GM12878 (cell line): Measurements from ENCODE around the gene CNTRL. TPM values are rescaled to one million over a fixed set of nuclear protein-coding genes. Genes with fewer than 3 reads are reported as not detected.

ENCODE experiments used
- ATAC-seq: fragments of 200-7000 bp; cut with Tn5 transposase; 3 replicates; pipeline ENCODE4 v1.9.1; 2020; ENCODE audit warnings: mild to moderate bottlenecking, moderate library complexity
- BruUV-seq: library from RNA; stranded (reverse); fragments of 400-500 nt; replicated peaks from 2 replicates; lab custom pipeline; 2021; lab: Mats Ljungman, UMichigan
- CTCF ChIA-PET: fragments of 300-600 bp; sonication (Branson Sonifier 250); formaldehyde crosslinking; extraction: SDS; loops from one replicate; lab custom pipeline; 2021; ENCODE audit warnings: inconsistent platforms; lab: Yijun Ruan, JAX
- POLR2A ChIA-PET: fragments of 350-600 bp; formaldehyde crosslinking; extraction: SDS; loops from one replicate; lab custom pipeline; 2021; ENCODE audit warnings: inconsistent platforms; lab: Charles Lee
- RAD21 ChIA-PET: fragments of 300-600 bp; sonication (Branson Sonifier 250); formaldehyde crosslinking; loops from one replicate; lab custom pipeline; 2023; ENCODE audit warnings: antibody characterized with exemption; ENCODE audit not compliant: unreplicated experiment; lab: Charles Lee
- SMC1A ChIA-PET: fragments of 300-600 bp; sonication (Branson Sonifier 250); formaldehyde crosslinking; loops from one replicate; lab custom pipeline; 2023; ENCODE audit not compliant: unreplicated experiment, uncharacterized antibody; lab: Charles Lee
- DNase-seq: peaks from one replicate; pipeline ENCODE4 v3.0.0-alpha.2; 2011; ENCODE audit warnings: low read depth, low spot score
- FAIRE-seq: peaks from 3 replicates; lab custom pipeline; 2011; peaks lifted over from hg19 to GRCh38; lab: Jason Lieb, UNC
- H2AFZ ChIP-seq: 2 replicates; pipeline ENCODE4 v1.6.0; 2011; ENCODE audit warnings: low read depth, low read length, control low read depth; ENCODE audit not compliant: control insufficient read depth
- H3K27ac ChIP-seq: 2 replicates; pipeline ENCODE4 v1.5.1; 2011; ENCODE audit warnings: control low read depth; ENCODE audit not compliant: control insufficient read depth, insufficient read depth
- H3K27me3 ChIP-seq, 2 experiments: replicated peaks in 1 of 2; 2 replicates each; pipeline versions ENCODE4 v1.6.0 to v1.6.1; 2011; ENCODE audit warnings: low read length in 1 of 2; ENCODE audit not compliant: control insufficient read depth in 2 of 2, insufficient read depth in 2 of 2
- H3K36me3 ChIP-seq, 2 experiments: 2 replicates each; pipeline ENCODE4 v1.5.1; 2011; ENCODE audit warnings: low read length in 1 of 2; ENCODE audit not compliant: control insufficient read depth in 2 of 2, insufficient read depth in 2 of 2
- H3K4me1 ChIP-seq: 2 replicates; pipeline ENCODE4 v1.6.1; 2011; ENCODE audit warnings: mild to moderate bottlenecking, low read length, moderate library complexity, mixed read lengths; ENCODE audit not compliant: control insufficient read depth, insufficient read depth
- H3K4me2 ChIP-seq: 2 replicates; pipeline ENCODE4 v1.6.0; 2011; ENCODE audit warnings: control low read depth; ENCODE audit not compliant: control insufficient read depth, insufficient read depth
- H3K4me3 ChIP-seq: fragments of 200-600 bp; sonication (generic); 2 replicates; pipeline ENCODE4 v1.5.1; 2016
- H3K79me2 ChIP-seq: 2 replicates; pipeline ENCODE4 v1.6.0; 2011; ENCODE audit warnings: low read length; ENCODE audit not compliant: control insufficient read depth, insufficient read depth
- H3K9ac ChIP-seq: 2 replicates; pipeline ENCODE4 v1.8.0; 2011; ENCODE audit warnings: low read length, control low read depth, mixed read lengths; ENCODE audit not compliant: control insufficient read depth, insufficient read depth
- H3K9me3 ChIP-seq: replicated peaks from 3 replicates; pipeline ENCODE4 v1.5.1; 2011; ENCODE audit warnings: mild to moderate bottlenecking, low read length; ENCODE audit not compliant: control insufficient read depth, insufficient read depth
- H4K20me1 ChIP-seq: 2 replicates; pipeline ENCODE4 v1.6.0; 2011; ENCODE audit not compliant: control insufficient read depth, insufficient read depth
- EP300 ChIP-seq, 2 experiments: fragments of 150-350 bp in 1 of 2; IDR thresholded peaks; 2 replicates each; pipeline ENCODE4 v1.6.1; 2011 to 2012; ENCODE audit warnings: low read depth in 2 of 2, low read length in 2 of 2, borderline replicate concordance in 1 of 2, improper control_type of control experiment in 1 of 2, inconsistent platforms in 1 of 2; ENCODE audit not compliant: control insufficient read depth in 1 of 2
- NR2C1 ChIP-seq: fragments of 450-650 bp; IDR thresholded peaks from 2 replicates; pipeline ENCODE4 v1.6.1; 2017; ENCODE audit warnings: antibody characterized with exemption, mild to moderate bottlenecking, moderate library complexity
- RUNX3 ChIP-seq: IDR thresholded peaks from 2 replicates; pipeline ENCODE4 v1.6.1; 2012; ENCODE audit warnings: low read length, inconsistent platforms
- SMAD5 ChIP-seq: IDR thresholded peaks from 2 replicates; pipeline ENCODE4 v1.6.1; 2016; ENCODE audit warnings: antibody characterized with exemption, low read depth
- WGBS: methylation state at CpG from one replicate; pipeline ENCODE4 v1.1.6; 2016; ENCODE audit warnings: low lambda C conversion rate; ENCODE audit not compliant: insufficient replicate concordance, insufficient coverage; ENCODE audit errors: missing lambda C conversion rate; 5-methylcytosine and 5-hydroxymethylcytosine counted together
- in situ Hi-C: fragments of 300-500 bp; cut with MboI; formaldehyde crosslinking; loops from 9 replicates; pipeline ENCODE4 v1.14.3; 2018; ENCODE audit warnings: mixed read lengths
- intact Hi-C: fragments of 100-400 bp; cut with micrococcal nuclease; formaldehyde crosslinking; loops from one replicate; pipeline ENCODE4 v1.14.2; 2022; ENCODE audit not compliant: unreplicated experiment
- polyA plus RNA-seq, 11 experiments: library from polyadenylated mRNA; depleted of rRNA in 4 of 11; unstranded in 6 of 11; stranded (reverse) in 5 of 11; fragments of >200 nt; fragmentation: Nextera tagmentation in 4 of 11; fragmentation: Illumina TruSeq in 1 of 11; extraction: Ambion mirVana in 4 of 11; extraction: Trizol in 1 of 11; gene quantifications; 1 replicate in 1 of 11; 2 replicates in 10 of 11; pipeline versions ENCODE4 v1.2.1 to v1.2.3, GENCODE V29; 2011 to 2016; ENCODE audit warnings: inconsistent platforms in 2 of 11, missing spikeins in 2 of 11, low read depth in 1 of 11
- total RNA-seq, 4 experiments: library from RNA; depleted of rRNA in 3 of 4; stranded (reverse); fragments of >200 nt in 3 of 4; fragmentation: Illumina TruSeq in 1 of 4; extraction: Trizol in 1 of 4; gene quantifications; 2 replicates each; pipeline versions ENCODE4 v1.2.1 to v1.2.3, GENCODE V29; 2013 to 2021
- TF ChIP-seq, protein P1 (sequence below): fragments of 450-650 bp; IDR thresholded peaks from 2 replicates; pipeline ENCODE4 v1.6.1; 2016; ENCODE audit warnings: mild to moderate bottlenecking

The CNTRL gene
- total and polyA plus RNA-seq, 10 of the 15 experiments (the other 5 are each of a cell fraction or from before 2014, with no cell fraction given) = 20.0 to 65.4 (median 38.8) TPM

DNA sequence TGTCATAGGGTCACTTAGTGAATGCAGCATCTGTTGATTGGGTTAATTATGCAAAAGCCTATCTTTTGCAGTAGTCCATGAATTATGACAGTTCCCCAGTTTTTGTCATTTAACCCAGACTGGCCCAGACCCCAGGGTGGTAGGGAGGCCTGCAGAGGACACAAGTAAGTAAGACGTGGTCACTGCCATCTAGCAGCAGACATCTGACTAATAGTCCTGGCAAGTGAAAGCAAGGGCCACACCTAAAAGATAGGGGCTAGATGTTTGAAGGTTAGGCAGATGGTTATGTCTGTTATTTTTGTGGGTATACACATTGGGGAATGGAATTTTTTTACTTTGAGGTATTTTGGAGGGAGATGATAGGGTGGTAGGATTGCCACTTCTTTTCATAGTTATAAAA lies 78.9 kb downstream of the CNTRL start (continued):
- no peak for TF ChIP-seq EP300 (IDR thresholded peaks at IDR 0.05; ENCODE audit: borderline replicate concordance in 1 of 2, control insufficient read depth in 1 of 2, low read depth in 2 of 2, low read length in 2 of 2)
- TF ChIP-seq, all 136 proteins: peak for 0

DNA sequence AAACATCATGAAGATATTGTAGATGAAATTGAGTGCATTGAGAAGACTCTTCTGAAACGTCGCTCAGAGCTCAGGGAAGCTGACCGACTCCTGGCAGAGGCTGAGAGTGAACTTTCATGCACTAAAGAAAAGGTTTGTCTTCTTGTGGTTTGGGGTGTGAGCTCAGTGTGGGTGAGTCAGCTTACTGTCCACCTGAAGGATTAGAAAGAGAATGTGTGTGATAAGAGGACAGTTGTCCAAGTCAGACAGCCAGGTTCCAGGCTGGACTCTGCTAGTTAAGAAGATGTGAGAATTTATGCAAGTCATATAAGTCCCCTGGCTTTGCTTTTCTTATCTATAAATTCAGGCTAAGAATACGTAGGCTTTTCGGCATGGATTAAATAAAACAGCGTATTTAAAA lies 80.0 kb downstream of the CNTRL start:
- no peak for DNase-seq
- ChIA-PET RAD21 (interaction anchor here (1.9 kb wide), 1 partner anchor 45 kb away, joined by 4 read pairs; no protein-coding TSS in a partner anchor), SMC1A (interaction anchor here (1.1 to 2.6 kb wide), 6 partner anchors 11 to 79 kb away, joined by 3 to 19 read pairs (median 4); no protein-coding TSS in a partner anchor), POLR2A (interaction anchor here (0.6 to 1.4 kb wide), 3 partner anchors 32 to 218 kb away, joined by 3 read pairs; no protein-coding TSS in a partner anchor), CTCF (interaction anchor here (1.3 kb wide), 1 partner anchor 33 kb away, joined by 5 read pairs; no protein-coding TSS in a partner anchor)
- Histone ChIP-seq H3K4me2 (no peak overlapping the region), H2AFZ (no peak overlapping the region), H3K9ac (no peak overlapping the region), H3K79me2 (no peaks in the 10 kb centered on the region), H3K4me1 (peaks cover 13% of the 10 kb centered on the region), H3K36me3 (peaks cover 9 to 41% of the 10 kb centered on the region in 2 experiments), H3K27me3 (no peaks in the 10 kb centered on the region), H3K4me3 (no peak overlapping the region), H3K9me3 (no peaks in the 10 kb centered on the region), H3K27ac (no peak overlapping the region), H4K20me1 (no peaks in the 10 kb centered on the region)
- in situ Hi-C loops (no loop called here), intact Hi-C loops (loop anchor here (5.0 to 10.0 kb wide), 2 partner anchors 32 to 170 kb away; no protein-coding TSS in a partner anchor)
- TF ChIP-seq, protein P1, sequence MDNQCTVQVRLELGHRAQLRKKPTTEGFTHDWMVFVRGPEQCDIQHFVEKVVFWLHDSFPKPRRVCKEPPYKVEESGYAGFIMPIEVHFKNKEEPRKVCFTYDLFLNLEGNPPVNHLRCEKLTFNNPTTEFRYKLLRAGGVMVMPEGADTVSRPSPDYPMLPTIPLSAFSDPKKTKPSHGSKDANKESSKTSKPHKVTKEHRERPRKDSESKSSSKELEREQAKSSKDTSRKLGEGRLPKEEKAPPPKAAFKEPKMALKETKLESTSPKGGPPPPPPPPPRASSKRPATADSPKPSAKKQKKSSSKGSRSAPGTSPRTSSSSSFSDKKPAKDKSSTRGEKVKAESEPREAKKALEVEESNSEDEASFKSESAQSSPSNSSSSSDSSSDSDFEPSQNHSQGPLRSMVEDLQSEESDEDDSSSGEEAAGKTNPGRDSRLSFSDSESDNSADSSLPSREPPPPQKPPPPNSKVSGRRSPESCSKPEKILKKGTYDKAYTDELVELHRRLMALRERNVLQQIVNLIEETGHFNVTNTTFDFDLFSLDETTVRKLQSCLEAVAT = 0 out of 2 replicates have a peak, but pooled peaks have one; percentile 39
- TF ChIP-seq NR2C1 (no peak), SMAD5 (no peak), RUNX3 (peak; percentile 65)
- peak; percentile 47 for ATAC-seq
- no TSS peak for BruUV-seq
- 84% methylated on average over 6 of the region's 6 CpGs for WGBS
- peak; percentile 41 for FAIRE-seq
